ENCODE measurements around the gene TENM3.

DNA sequence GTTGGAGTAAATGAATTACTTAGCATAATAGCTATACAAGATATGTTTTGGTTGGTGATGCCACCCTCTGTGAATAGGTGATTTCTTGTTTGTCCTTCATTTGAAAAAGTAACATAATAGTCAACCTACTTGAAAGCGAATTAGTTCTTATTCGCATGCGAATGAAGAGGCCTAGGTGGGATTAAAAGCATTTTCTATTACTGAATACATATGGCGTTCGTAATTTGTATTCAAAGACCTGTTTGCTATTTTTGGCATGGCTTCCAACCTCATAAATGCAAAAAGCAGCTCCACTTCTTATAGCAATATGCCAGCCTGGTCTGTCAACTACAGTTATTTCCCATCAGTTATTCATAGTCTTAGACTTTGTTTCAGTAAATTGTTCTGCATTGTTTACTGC, 261.3 kb downstream of the TENM3 start:
- no peak for TF ChIP-seq POLR2A (IDR thresholded peaks at IDR 0.05)
- TF ChIP-seq, protein P1, sequence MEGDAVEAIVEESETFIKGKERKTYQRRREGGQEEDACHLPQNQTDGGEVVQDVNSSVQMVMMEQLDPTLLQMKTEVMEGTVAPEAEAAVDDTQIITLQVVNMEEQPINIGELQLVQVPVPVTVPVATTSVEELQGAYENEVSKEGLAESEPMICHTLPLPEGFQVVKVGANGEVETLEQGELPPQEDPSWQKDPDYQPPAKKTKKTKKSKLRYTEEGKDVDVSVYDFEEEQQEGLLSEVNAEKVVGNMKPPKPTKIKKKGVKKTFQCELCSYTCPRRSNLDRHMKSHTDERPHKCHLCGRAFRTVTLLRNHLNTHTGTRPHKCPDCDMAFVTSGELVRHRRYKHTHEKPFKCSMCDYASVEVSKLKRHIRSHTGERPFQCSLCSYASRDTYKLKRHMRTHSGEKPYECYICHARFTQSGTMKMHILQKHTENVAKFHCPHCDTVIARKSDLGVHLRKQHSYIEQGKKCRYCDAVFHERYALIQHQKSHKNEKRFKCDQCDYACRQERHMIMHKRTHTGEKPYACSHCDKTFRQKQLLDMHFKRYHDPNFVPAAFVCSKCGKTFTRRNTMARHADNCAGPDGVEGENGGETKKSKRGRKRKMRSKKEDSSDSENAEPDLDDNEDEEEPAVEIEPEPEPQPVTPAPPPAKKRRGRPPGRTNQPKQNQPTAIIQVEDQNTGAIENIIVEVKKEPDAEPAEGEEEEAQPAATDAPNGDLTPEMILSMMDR (IDR thresholded peaks at IDR 0.05) = no peak

Data from adrenal gland (tissue), 5 donors.